ENCODE measurements around the gene LSR.

LSR gene

DNA sequence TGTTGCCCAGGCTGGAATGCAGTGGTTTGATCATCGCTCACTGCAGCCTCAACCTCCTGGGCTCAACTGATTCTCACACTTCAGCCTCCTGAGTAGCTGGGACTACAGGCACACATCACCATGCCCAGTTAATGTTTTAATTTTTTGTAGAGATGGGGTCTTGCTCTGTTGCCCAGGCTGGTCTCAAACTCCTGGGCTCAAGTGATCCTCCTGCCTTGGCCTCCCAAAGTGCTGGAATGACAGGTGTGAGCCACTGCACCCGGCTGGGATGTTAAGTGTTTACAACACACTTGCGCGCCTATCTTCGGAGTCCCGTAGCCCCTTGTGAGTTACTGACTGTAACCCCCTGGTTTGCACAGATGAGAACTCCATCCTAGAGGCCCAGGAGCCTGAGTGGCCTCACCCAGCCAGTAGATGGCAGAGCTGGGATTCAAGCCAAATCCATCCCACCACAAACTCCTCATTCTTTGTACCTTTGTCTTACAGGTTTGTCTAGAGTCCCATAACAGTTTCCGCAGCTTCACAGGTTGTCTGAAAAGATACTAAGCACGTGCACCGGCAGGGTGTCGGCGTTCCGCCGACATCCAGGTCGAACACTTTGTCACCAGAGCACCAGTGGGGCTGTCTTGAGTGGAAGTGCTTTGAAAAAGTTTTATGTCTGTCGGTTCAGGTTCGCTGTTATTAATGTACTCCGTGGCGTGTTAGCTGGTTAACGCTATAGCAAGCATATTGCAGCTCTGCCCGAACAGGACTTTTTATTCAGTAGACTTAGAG is 57.9 kb downstream of the LSR start:
- DNase-seq, result no peak

DNA sequence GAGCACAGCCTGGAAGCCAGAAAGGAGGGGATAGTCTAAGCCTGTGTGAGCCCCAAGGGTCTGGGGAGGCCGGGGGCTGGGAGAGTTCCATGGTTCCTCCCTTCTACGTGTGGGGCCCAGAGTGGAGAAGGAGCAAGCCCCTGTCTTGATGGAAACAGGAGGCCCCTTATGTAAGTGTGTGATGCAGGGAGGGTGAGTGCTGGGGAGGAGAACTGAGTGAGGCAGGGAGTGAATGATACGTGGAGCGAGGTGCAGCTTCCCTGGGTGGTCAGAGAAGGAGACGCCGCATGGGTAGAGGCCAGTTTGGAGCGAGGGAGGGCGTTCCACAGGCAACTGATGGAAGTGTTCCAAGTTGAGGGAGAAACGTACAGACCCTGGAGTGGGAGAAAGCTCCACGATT is 59.1 kb downstream of the LSR start:
- DNase-seq, result no peak

DNA sequence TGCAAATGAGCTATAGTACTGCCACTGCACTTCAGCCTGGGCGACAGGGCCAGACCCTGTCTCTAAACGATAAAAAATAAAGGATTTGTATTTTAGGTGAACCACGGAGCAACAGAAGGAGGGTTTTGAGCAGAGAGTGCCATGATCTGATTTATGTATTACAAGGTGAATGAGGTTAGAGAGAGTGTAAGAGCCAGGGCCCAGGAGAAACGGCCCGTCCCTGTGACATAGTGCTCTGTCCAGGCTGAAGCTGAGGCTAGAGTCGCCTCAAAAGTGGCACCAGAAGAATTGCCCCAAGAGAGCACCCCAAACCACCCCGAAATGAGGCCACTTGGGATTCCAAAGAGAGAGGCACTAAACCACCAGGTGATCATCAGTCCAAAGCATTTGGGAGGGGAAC is 60.1 kb downstream of the LSR start:
- no peak for DNase-seq

DNA sequence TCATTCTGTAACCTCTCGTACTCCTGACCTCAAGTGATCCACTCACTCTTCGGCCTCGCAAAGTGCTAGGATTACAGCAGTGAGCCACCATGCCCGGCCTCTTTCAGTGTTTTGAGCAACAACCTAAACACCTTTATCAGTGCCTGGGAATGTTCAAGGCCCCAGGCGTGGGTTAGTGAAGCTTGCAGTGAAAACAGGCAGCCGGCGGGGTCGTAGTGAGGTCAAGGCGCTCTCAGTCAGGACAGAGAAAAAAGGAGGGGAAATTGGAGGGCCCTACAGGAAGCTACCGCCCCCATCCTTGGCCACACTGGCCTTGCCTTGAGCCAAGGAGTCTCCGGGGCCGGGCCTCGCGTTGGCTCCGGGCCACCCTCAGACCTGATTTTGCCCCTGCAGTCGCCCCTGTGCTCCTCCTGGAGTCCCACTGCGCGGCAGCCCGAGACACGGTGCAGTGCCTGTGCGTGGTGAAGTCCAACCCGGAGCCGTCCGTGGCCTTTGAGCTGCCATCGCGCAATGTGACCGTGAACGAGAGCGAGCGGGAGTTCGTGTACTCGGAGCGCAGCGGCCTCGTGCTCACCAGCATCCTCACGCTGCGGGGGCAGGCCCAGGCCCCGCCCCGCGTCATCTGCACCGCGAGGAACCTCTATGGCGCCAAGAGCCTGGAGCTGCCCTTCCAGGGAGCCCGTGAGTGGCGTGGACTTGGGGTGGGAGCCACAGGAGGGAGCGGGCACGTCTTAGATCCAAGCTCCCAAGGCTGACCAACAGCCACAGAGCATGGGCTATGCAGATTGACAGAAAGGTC is 60.9 kb downstream of the LSR start:
- DNase-seq, result no peak

DNA sequence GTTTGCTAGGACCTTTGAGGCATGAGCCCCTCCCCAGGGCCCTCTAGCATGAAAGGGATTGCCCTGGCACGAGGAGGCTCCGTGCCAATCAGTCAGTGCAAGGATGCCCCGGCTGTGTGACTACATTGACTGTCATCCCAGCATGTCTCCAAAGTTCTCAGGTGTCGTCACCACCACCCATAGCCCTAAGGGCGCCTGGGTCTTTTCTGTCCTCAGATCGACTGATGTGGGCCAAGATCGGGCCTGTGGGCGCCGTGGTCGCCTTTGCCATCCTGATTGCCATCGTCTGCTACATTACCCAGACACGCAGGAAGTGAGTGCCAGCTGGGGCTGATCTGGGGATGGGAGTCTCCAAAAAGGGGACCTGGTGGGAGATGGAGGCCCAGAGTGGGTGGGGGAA is 61.5 kb downstream of the LSR start:
- no peak for DNase-seq

DNA sequence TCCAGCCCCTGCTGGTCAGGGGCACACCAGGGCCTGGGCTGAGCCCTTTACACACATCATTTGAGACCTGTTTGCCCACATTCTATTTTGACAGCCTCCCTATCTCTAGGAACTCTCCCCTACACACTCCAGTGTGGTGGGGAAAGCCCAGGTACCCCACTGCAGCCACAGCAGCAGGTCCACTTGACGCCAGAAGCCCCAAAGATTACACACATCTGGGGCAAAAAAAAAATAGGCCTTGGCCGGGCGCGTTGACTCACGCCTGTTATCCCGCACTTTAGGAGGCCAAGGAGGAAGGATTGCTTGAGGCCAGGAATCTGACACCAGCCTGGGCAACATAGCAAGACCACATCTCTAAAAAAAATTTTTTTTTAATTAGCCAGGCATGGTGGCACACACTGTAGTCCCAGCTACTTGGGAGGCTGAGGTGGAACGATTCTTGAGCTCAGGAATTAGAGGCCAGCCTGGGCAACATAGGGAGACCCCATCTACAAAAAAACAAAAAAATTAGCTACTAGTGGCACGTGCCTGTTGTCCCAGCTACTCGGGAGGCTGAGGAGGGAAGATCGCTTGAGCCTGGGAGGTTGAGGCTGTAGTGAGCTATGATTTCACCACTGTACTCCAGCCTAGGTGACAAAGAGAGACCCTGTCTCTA is 62.1 kb downstream of the LSR start:
- DNase-seq, result no peak

DNA sequence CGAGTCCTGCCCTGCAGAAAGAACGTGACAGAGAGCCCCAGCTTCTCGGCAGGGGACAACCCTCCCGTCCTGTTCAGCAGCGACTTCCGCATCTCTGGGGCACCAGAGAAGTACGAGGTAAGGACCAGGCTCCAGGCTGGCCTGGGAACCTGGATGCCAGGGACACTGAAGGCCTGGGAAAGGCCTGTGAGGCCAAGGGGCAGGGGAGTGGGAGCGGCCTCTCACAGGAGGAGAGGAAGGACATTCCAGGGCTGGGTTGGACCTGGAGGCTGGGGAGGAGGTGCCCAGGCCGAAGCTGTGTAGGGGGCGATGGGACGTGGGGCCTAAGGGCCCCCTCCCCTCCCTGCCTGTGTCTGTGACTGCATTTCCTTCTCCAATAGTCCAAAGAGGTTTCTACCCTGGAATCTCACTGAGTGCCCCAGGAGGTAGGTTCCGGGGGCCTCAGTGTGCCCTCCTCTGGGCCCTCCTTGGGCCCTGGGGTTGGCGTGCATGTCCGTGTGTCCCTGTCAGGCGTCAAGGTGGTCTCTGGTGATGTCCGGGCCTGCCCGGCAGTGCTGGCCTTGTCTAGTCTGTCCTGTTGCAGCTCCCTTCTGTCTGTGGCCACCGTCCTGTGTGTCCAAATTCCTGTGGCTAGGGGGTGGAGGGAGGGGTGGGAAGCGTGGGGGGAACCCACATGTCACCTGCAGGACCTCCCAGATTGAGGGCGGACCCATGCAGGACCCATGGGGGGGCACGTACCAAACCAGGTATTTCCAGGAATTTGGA is 63.3 kb downstream of the LSR start:
- no peak for DNase-seq

DNA sequence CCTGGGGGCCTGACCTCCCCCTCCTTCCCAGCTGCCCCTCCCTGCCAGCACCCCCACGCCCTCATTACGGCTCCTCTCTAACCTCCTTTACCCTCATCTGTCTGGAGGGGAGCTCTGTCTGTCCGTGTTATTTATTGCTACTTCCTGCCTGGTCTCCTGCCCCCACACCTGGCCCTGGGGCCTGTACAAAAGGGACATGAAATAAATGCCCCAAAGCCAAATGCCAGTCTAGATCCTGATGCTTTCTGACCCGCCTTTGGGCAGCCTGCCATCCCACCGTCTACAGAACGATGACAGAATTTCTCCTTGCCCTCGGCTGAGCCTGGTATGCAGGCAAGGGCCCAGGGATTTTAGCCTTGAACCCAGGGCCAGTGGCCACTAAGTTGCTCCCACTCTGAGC is 64.8 kb downstream of the LSR start:
- no peak for DNase-seq

DNA sequence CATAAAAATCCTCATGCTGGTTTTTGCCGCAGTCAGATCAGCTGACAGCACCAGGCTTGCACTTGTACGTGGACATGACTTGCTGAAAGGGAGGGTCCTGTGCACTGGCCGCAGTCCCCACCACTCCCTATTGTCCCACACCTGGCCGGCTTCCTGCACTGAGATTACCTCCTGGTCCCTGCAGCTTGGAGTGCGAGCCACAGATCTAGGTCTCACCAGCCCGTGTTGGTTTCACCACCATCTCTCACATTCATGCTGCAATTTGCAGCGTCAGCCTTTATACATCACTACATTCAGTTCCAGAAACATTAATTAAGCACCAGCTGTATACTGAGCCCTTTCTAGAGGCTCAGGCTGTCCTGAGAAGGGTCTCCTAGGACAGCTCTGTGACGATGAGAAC is 65.2 kb downstream of the LSR start:
- DNase-seq, result no peak

DNA sequence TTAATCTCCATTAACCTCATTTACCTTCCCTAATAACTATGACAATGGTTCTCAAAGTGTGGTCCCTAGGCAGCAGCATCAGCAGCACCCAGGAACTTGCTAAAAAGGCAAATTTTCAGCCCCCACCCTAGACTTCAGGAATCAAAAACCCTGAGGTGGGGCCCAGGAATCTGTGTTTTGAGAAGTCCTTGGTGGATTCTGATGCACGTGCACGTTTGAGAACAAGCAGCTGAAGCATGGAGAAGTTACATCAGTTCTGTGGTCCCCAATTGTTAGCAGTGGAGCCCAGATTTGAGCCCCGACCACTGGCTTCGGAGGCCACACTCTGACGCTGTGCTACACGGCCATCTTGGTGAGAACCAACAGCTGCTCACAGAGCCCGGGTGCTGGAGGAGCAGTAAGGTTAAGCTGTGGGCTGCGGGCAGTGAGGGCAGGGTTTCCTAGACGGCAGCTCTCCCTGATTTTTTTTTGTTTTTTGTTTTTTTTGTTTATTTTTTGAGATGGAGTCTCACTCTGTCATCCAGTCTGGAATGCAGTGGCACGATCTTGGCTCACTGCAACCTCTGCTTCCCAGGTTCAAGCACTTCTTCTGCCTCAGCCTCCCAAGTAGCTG is 66.2 kb downstream of the LSR start:
- no peak for DNase-seq

DNA sequence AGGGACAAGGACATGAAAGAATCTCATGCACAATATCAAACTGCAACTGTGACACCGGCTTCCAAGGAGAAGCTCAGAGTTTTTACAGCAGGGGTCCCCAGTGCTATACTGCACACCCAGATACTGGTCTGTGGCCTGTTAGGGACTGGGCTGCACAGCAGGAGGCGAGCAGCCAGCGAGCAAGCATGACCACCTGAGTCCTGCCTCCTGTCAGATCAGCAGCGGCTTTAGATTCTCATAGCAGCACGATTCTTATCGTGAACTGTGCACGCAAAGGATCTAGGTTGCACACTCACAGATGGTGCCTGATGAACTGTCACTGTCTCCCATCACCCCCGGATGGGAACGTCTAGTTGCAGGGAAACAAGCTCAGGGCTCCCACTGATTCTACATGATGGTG is 67.1 kb downstream of the LSR start:
- no peak for DNase-seq

DNA sequence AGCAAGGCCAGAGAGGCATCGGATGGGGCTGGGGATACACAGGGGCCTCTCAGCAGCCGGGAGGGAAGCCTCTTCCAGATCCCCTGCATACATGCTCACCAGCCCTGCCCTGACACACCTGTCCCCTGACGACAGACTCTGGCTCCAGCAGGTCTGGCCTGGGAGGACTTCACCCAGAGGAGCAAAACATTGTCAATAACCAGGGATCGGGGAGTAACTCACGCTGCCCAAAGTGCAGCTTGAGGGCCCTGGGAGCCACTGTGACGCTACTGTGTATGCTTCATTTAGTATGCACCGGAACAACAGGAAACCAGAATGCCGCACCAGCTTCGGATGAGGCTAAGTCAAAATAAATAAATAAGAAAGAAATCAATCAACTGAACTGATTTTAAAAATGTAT is 67.8 kb downstream of the LSR start:
- DNase-seq, result no peak
